ENCODE results near the gene FBLN1. TPM values are rescaled to one million over a fixed set of nuclear protein-coding genes. Genes with fewer than 3 reads are reported as not detected.
"Not testable (repeated sequence)": the region's sequence is repeated elsewhere in the genome, so short reads cannot be mapped to it uniquely, and the experiment has no call there.

FBLN1 gene
- total RNA-seq, 1 donor from 2014 or later: 307 TPM

- Histone ChIP-seq H3K9me3 (no peaks in the 10 kb centered on the region), H3K27me3 (ENCODE audit: low read depth) (no peaks in the 10 kb centered on the region), H3K36me3 (peaks cover 3% of the 10 kb centered on the region), H3K4me3 (no peak overlapping the region), H3K27ac (no peak overlapping the region), H3K4me1 (peaks cover 4% of the 10 kb centered on the region)
- ATAC-seq (no peak), DNase-seq (no peak)
- intact Hi-C loops (cut with DNase I): no loop called here
- TF ChIP-seq CTCF (IDR thresholded peaks at IDR 0.05): no peak
Observed at GRCh38 chr22:45590262-45590661, 87.6 kb downstream of the FBLN1 start.

- H3K4me3 ChIP-seq; H3K27me3 ChIP-seq (ENCODE audit: low read depth); H3K9me3 ChIP-seq; H3K36me3 ChIP-seq; ATAC-seq; H3K4me1 ChIP-seq; H3K27ac ChIP-seq; intact Hi-C loops (cut with DNase I): not testable (repeated sequence)
- peak; percentile 8 for DNase-seq
Observed at GRCh38 chr22:45591633-45592213, 89.0 kb downstream of the FBLN1 start.

- intact Hi-C loops (cut with DNase I): no loop called here
- peak; percentile 16 for DNase-seq
- Histone ChIP-seq H3K4me3 (no peak overlapping the region), H3K36me3 (no peaks in the 10 kb centered on the region), H3K27ac (no peak overlapping the region), H3K9me3 (no peaks in the 10 kb centered on the region), H3K4me1 (no peaks in the 10 kb centered on the region), H3K27me3 (ENCODE audit: low read depth) (no peaks in the 10 kb centered on the region)
- TF ChIP-seq CTCF (IDR thresholded peaks at IDR 0.05): no peak
- no peak for ATAC-seq
Observed at GRCh38 chr22:45594123-45594941, 91.6 kb downstream of the FBLN1 start.

GRCh38 chr22:45597460-45598192, 94.9 kb downstream of the FBLN1 start:
- intact Hi-C loops (cut with DNase I): no loop called here
- ATAC-seq: peak; percentile 63 to 78
- peak; percentile 32 for DNase-seq

GRCh38 chr22:45598596-45599217, 96.0 kb downstream of the FBLN1 start:
- no peak for ATAC-seq
- no peaks in the 10 kb centered on the region for H3K9me3 ChIP-seq
- no peak overlapping the region for H3K4me3 ChIP-seq
- intact Hi-C loops (cut with DNase I): no loop called here
- no peaks in the 10 kb centered on the region for H3K27me3 ChIP-seq (ENCODE audit: low read depth)
- DNase-seq: peak; percentile 33
- H3K36me3 ChIP-seq: no peaks in the 10 kb centered on the region
- no peak for TF ChIP-seq CTCF (IDR thresholded peaks at IDR 0.05)
- no peak overlapping the region for H3K27ac ChIP-seq
- no peaks in the 10 kb centered on the region for H3K4me1 ChIP-seq

More at GRCh38 chr22:45597460-45598192, 94.9 kb downstream of the FBLN1 start:
- Histone ChIP-seq H3K4me3 (no peak overlapping the region), H3K27ac (no peak overlapping the region), H3K4me1 (no peaks in the 10 kb centered on the region), H3K9me3 (no peaks in the 10 kb centered on the region), H3K27me3 (ENCODE audit: low read depth) (no peaks in the 10 kb centered on the region), H3K36me3 (no peaks in the 10 kb centered on the region)
- no peak for TF ChIP-seq CTCF (IDR thresholded peaks at IDR 0.05)
